Stimulated activated CD8-positive, alpha-beta memory T cell treated with anti-CD3 and anti-CD28 coated beads, Interleukin-15, amount 100 ng/mL, for 4 hours (primary cell): ENCODE data around the gene NUP205.
"Not testable (repeated sequence)": the region's sequence is repeated elsewhere in the genome, so short reads cannot be mapped to it uniquely, and the experiment has no call there.

Experiments
- DNase-seq, 2 donors: peaks; one replicate each; pipeline ENCODE4 v3.0.0-alpha.2; 2020; ENCODE audit warnings: low read depth in 2 of 2

NUP205 gene

GRCh38 chr7:135618510-135618909 is 60.8 kb downstream of the NUP205 start:
- DNase-seq: no peak

GRCh38 chr7:135620447-135620846 is 62.7 kb downstream of the NUP205 start:
- no peak for DNase-seq

GRCh38 chr7:135620980-135621850 is 63.5 kb downstream of the NUP205 start:
- no peak for DNase-seq

GRCh38 chr7:135634191-135634878 is 76.6 kb downstream of the NUP205 start:
- DNase-seq: no peak

DNA sequence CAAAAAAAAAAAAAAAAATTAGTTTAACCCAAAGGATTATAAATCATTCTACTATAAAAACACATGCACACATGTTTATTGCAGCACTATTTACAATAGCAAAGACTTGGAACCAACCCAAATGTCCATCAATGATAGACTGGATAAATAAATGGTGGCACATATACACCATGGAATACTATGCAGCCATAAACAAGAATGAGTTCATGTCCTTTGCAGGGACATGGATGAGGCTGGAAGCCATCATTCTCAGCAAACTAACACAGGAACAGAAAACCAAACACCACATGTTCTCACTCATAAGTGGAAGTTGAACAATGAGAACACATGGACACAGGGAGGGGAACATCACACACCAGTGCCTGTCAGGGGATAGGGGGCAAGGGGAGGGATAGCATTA is 82.0 kb downstream of the NUP205 start:
- not testable (repeated sequence) for DNase-seq

- DNase-seq: no peak
Measured at GRCh38 chr7:135644154-135644553, 86.4 kb downstream of the NUP205 start.

- no peak for DNase-seq
Measured at GRCh38 chr7:135644729-135645128, 87.0 kb downstream of the NUP205 start.

GRCh38 chr7:135645296-135645904 is 87.7 kb downstream of the NUP205 start:
- DNase-seq: no peak

- DNase-seq: no peak
Measured at GRCh38 chr7:135647755-135648154, 90.0 kb downstream of the NUP205 start.

DNA sequence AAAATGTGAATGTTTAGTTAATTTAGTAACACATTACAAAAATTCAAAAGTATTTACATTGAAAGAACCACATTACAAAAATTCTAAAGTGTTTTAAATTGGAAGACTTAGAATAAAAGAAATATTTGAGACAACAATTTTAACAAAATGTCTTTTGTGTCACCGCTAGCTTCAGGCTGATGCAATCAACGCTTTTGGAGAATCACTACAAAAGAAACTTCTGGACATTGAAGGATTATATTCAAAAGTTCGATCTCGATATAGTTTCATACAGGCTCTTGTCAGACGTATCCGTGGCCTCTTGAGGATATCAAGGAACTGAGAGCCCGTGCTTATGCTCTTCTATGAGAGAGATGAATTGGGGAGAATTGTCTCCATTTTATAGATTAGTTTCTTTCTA is 90.5 kb downstream of the NUP205 start:
- DNase-seq: no peak

DNA sequence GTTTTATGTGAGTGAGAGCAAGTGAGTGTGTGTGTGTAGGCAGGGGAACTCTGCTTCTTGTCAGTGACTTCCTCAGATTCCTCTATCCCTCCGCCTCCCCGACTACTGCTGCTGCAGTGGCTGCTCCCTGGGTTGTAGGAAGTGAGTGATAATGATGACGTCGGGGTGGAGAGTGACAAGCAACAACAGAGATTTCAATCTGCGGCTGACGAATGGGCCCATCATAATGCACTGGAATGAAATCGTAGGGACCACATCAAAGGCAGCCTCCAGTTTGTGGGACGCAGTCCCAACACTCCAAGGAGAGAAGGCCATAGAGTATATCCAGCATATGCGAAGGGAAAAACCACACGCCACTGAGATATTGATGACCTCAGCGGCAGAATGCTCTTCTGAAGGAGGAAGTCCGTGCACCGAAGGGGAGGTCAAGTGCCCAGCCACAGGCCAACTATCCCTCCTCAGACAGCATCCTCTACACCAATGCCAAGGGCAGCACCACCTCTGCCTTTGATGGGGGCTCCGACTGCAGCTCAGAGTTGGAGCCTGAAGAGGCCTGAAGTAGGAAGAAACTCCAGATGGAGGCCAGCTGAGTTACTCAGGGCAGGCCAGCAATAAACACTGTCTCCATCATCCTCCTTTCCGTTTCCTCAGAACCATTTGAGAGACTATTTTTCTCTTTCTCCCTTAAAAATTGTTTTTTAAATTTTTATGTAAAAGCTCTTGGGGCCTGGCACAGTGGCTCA is 93.3 kb downstream of the NUP205 start:
- DNase-seq: no peak

DNA sequence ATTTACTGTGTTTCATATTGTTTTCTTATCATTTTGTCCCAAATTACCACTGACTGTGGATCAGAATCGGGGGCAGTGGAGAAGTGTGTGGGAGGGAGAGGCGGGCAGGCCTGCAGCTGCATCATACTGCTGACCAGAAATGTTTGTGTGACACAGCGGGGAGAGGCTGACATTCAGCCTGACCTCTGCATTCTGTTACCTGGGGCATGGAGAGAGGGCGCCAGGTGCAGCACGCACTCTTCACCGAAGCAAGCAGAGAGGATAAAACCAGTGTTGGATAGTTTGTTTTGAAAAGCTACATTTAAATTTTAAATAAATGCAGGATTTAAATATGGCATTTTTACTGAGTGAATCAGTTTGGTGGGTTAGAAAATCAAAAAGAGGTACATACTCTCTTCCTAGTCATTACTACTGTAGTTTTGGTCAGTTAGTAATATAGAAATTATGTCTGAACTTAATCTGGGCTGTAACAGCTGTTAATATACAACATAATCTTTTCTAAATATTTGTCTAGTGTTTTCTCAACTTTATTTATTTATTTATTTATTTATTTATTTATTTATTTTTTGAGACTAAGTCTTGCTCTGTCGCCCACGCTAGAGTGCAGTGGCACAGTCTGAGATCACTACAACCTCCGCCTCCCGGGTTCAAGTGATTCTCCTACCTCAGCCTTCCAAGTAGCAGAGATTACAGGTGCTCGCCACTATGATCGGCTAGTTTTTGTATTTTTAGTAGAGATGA is 95.8 kb downstream of the NUP205 start:
- DNase-seq: no peak

DNA sequence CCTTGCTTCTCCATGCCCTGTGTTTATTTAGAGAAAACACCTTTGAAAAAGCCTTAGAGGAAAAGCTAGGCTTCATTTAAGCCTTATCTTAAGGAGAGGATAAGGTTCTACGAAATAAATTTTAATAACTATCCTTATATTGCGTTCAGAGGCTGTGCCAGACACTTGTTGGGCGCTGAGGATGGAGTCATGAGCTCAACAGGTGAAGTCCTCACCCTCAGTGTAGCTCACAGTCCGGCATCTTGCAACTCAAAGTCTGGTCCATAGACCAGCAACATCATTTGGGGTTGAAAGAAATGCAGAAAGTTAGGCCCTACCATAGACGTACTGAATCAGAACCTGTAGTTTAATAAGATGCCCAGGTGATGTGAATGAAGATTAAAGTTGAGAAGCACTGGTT is 100.8 kb downstream of the NUP205 start:
- no peak for DNase-seq

- DNase-seq: no peak
Measured at GRCh38 chr7:135659159-135659846, 101.6 kb downstream of the NUP205 start.

GRCh38 chr7:135661311-135662122 is 103.8 kb downstream of the NUP205 start:
- no peak for DNase-seq

DNA sequence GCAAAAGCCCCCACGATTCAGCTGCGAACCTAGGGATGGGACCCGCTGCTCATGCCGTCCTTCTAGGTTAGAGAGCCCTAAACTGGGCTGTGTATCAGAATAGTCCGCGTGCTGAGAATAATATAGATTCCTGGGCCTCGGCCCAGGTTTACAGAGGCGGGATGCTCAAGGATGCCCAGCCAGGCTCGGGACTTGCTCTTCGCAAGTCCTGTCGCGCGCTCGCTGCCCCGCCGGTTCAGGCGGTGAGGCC is 104.3 kb downstream of the NUP205 start:
- DNase-seq: no peak

- DNase-seq: peak; percentile 88 to 90
Measured at GRCh38 chr7:135662373-135663114, 104.8 kb downstream of the NUP205 start, which contains the start of gene STMP1. Gene STMP1 (plus strand): TSS chr7:135662514.

DNA sequence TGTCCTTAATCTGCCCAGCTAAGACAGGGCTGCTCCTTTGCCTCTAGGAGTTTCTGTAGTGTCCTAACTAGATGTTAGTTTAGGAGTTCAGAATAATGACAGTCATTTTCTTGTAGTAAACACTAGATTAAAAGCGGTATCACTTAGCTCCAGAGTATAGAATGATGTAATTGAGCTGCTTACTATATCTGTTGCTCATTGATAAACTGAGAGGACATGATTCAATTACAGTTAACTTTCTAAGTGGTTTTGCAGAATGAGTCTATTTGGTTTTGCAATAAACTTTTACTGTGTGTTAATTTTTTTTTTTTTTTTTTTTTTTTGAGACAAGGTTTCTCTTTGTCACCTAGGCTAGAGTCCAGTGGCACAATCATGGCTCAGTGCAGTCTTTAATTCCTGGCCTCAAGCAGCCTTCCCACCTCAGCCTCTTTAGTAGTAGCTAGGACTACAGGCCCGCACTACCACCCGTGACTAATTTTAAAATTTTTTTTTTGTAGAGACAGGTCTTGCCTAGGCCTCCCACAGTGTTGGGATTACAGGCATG is 106.4 kb downstream of the NUP205 start:
- DNase-seq: no peak

- no peak for DNase-seq
Measured at GRCh38 chr7:135665042-135665441, 107.3 kb downstream of the NUP205 start.
